Ovary (tissue), 9 donors: ENCODE measurements around the gene THSD7A. TPM values are rescaled to one million over a fixed set of nuclear protein-coding genes. Genes with fewer than 3 reads are reported as not detected.

Source experiments
- DNase-seq, 5 donors: peaks; one replicate each; pipeline ENCODE4 v3.0.0-alpha.2; 2019 to 2020
- H3K27ac ChIP-seq, 2 donors: fragments of 200-600 bp; one replicate each; pipeline versions ENCODE4 v1.5.1 to v1.8.0; 2019 to 2022
- H3K27me3 ChIP-seq: fragments of 200-600 bp; one replicate; pipeline ENCODE4 v1.8.0; 2022
- H3K36me3 ChIP-seq: fragments of 200-600 bp; sonication (generic); one replicate; pipeline ENCODE4 v1.5.1; 2019
- H3K4me1 ChIP-seq: one replicate; pipeline ENCODE4 v1.8.1; 2013; ENCODE audit warnings: mild to moderate bottlenecking, moderate library complexity; ENCODE audit not compliant: insufficient read depth
- H3K4me3 ChIP-seq: fragments of 200-600 bp; sonication (generic); one replicate; pipeline ENCODE4 v1.5.1; 2017
- H3K9me3 ChIP-seq, 2 donors: fragments of 200-600 bp in 1 of 2; sonication (generic) in 1 of 2; one replicate each; pipeline versions ENCODE4 v1.5.1 to v1.8.1; 2013 to 2019; ENCODE audit warnings: mild to moderate bottlenecking in 1 of 2, moderate library complexity in 1 of 2
- EP300 ChIP-seq: sonication (generic); formaldehyde crosslinking; IDR thresholded peaks from one replicate; pipeline ENCODE4 v1.6.1; 2017; ENCODE audit warnings: antibody characterized with exemption
- POLR2A ChIP-seq: fragments of 450-650 bp; IDR thresholded peaks from one replicate; pipeline ENCODE4 v1.6.1; 2017; ENCODE audit warnings: antibody characterized with exemption, mild to moderate bottlenecking, moderate library complexity
- WGBS, 3 donors: extraction: QIAGEN DNeasy Blood & Tissue Kit in 1 of 3; methylation state at CpG; one replicate each; pipeline versions ENCODE4 v1.1.5 to v1.1.7; 2013 to 2017; 5-methylcytosine and 5-hydroxymethylcytosine counted together
- intact Hi-C, 4 donors: fragments of 100-400 bp; cut with DNase I; formaldehyde crosslinking; loops; one replicate each; pipeline versions ENCODE4 v1.11.0 to v1.15.1; 2022 to 2023
- polyA plus RNA-seq, 2 donors: library from polyadenylated mRNA; stranded (reverse); fragments of 200-250 nt in 1 of 2; fragments of 350-450 nt in 1 of 2; fragmentation: Illumina TruSeq in 1 of 2; extraction: RNeasy Lipid Tissue Mini Kit (QIAGEN cat#74804) in 1 of 2; gene quantifications; one replicate each; pipeline ENCODE4 v1.2.3, GENCODE V29; 2013 to 2014
- total RNA-seq, 7 donors: library from RNA; depleted of rRNA in 2 of 7; stranded (reverse); fragments of >200 nt in 2 of 7; fragmentation: NEBNext Ultra II Directional in 3 of 7; extraction: Animal tissue kit (Norgen Biotek cat#: 25700) in 3 of 7; gene quantifications; one replicate each; pipeline versions ENCODE4 v1.1.0 to v1.2.4, GENCODE V29; 2016 to 2023
- TF ChIP-seq, protein P1 (sequence below), 3 donors: fragments of 450-650 bp in 2 of 3; fragments of 200-600 bp in 1 of 3; IDR thresholded peaks; one replicate each; pipeline versions ENCODE4 v1.5.1 to v1.8.0; 2016 to 2022; ENCODE audit warnings: antibody characterized with exemption in 3 of 3, mild to moderate bottlenecking in 1 of 3
- donor health status: DM: no; HTN: no; CAD: no; lungs with moderate emphysema.
- donor health status: DM: no; HTN: no; CAD: no.
- donor health status: Bipolar disorder and iron deficiency.
- donor health status: DM: yes; HTN: yes; CAD: no.
- donor health status: DM: no; HTN: no; CAD: no.
- donor health status: DM: yes; HTN: yes; CAD: no.

The THSD7A gene
- total and polyA plus RNA-seq, 9 donors, result 1.8 to 12.1 (median 3.6) TPM

DNA sequence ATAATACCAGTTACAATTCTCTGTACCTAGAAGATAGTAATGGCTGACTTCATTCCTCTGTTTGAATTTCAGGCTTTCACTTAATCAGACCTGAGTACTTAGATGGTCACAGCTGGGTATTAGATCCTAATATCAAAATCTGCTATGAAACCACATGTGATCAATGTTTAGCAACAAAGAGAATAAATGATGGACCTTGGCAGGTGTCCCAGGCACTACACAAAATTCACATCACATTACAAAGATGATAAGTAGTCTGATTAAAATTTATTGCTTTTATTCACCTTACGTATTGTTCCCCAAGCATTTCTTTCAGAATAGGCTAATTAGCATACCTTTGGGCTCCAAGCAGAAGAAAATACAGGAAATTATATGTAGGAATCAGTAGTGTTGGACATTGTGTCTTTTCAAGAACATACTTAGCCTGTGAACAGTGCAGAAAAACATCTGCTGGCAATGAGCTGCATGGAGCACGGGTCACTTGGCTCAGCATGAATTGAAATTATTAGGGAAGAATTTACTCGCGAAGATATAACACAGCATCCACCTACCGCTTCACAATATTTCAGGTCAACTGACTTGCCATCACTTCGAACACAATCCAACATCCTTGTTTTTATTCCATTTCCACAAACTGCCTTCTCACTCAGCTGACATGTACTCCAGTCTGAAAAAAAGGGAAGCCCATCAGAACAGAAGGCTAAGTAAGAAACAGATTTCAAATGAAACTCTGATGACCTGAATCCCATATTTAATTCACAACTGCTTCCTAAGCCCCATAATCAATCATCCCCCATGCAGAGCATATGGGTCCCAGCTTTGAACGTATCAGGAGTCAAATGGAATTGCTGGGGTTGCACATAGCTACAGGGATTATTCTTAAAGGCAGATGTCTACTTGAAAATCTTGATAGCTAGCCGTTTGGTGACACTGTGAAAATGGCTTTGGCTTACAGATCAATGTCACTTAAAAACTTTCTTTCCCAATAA, 421.0 kb downstream of the THSD7A start:
- 32 to 40% (median 40%) methylated on average over 8 of the region's 8 CpGs for WGBS, 3 donors
- no peaks in the 10 kb centered on the region for H3K36me3 ChIP-seq
- intact Hi-C loops, result no loop called here
- DNase-seq, result no peak
- H3K9me3 ChIP-seq, result no peaks in the 10 kb centered on the region
- no peak overlapping the region for H3K27ac ChIP-seq
- H3K4me1 ChIP-seq, result no peaks in the 10 kb centered on the region
- no peak overlapping the region for H3K4me3 ChIP-seq
- no peaks in the 10 kb centered on the region for H3K27me3 ChIP-seq
- TF ChIP-seq, protein P1, sequence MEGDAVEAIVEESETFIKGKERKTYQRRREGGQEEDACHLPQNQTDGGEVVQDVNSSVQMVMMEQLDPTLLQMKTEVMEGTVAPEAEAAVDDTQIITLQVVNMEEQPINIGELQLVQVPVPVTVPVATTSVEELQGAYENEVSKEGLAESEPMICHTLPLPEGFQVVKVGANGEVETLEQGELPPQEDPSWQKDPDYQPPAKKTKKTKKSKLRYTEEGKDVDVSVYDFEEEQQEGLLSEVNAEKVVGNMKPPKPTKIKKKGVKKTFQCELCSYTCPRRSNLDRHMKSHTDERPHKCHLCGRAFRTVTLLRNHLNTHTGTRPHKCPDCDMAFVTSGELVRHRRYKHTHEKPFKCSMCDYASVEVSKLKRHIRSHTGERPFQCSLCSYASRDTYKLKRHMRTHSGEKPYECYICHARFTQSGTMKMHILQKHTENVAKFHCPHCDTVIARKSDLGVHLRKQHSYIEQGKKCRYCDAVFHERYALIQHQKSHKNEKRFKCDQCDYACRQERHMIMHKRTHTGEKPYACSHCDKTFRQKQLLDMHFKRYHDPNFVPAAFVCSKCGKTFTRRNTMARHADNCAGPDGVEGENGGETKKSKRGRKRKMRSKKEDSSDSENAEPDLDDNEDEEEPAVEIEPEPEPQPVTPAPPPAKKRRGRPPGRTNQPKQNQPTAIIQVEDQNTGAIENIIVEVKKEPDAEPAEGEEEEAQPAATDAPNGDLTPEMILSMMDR (IDR thresholded peaks at IDR 0.05), result no peak
- TF ChIP-seq POLR2A (no peak), EP300 (no peak)

GRCh38 chr7:11404355-11404754, 427.6 kb downstream of the THSD7A start:
- no peak for TF ChIP-seq POLR2A
- DNase-seq, result no peak
- H3K27ac ChIP-seq, result no peak overlapping the region
- H3K4me1 ChIP-seq, result no peaks in the 10 kb centered on the region
- no peak overlapping the region for H3K4me3 ChIP-seq
- no peaks in the 10 kb centered on the region for H3K9me3 ChIP-seq
- H3K27me3 ChIP-seq, result no peaks in the 10 kb centered on the region
- WGBS, 3 donors, result 72 to 85% (median 81%) methylated on average over 1 of the region's 1 CpG
- intact Hi-C loops, result no loop called here
- no peaks in the 10 kb centered on the region for H3K36me3 ChIP-seq

DNA sequence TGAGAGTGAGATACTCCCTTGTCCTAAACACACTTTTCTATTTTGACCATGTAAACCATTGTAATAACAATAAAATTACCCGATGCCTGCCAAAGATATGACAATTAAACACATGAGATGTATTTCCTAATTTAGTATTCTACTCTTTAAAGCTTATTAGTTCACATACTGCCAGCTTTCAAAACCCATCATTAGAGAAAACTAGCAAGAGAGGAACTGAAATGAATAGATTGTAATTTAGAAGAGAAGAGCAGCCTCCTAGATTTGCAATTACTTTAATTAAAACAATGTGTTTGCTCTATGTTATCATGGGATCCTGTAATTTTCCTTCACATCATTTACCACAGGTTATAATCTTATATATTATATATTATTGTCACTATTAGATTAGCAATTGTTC, 428.2 kb downstream of the THSD7A start:
- no peaks in the 10 kb centered on the region for H3K36me3 ChIP-seq
- no peaks in the 10 kb centered on the region for H3K9me3 ChIP-seq
- DNase-seq, result no peak
- H3K4me1 ChIP-seq, result no peaks in the 10 kb centered on the region
- H3K4me3 ChIP-seq, result no peak overlapping the region
- intact Hi-C loops, result no loop called here
- 29 to 42% (median 41%) methylated on average over 1 of the region's 1 CpG for WGBS, 3 donors
- no peak overlapping the region for H3K27ac ChIP-seq
- H3K27me3 ChIP-seq, result no peaks in the 10 kb centered on the region
- no peak for TF ChIP-seq POLR2A
- TF ChIP-seq, protein P1 (IDR thresholded peaks at IDR 0.05), result no peak
- TF ChIP-seq EP300, result no peak

DNA sequence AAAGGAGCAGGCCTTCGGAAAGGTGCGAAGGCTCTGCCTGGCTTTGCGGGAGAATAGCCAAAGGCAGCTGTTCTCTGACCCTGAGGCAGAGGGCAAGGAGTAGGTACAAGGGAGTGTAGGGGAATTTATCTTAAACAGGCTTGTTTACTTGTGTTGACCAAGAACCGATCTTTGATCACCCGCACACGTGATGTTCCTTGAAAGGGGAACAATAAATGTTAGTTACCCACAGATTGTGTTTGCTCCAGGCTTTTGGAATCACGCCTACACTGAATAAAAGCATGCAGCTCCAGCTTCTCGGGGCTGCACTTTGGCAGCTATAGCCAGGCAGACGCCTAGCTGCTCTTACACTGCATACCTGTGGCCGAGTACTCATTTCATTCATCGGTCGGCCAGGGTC, 437.6 kb downstream of the THSD7A start:
- H3K4me3 ChIP-seq, result no peak overlapping the region
- no peaks in the 10 kb centered on the region for H3K36me3 ChIP-seq
- DNase-seq, result no peak
- H3K27me3 ChIP-seq, result no peaks in the 10 kb centered on the region
- no peak overlapping the region for H3K27ac ChIP-seq
- no peaks in the 10 kb centered on the region for H3K4me1 ChIP-seq
- no peaks in the 10 kb centered on the region for H3K9me3 ChIP-seq
- 91 to 93% (median 93%) methylated on average over 12 of the region's 12 CpGs for WGBS, 3 donors
- TF ChIP-seq POLR2A, result no peak
- TF ChIP-seq EP300, result no peak
- TF ChIP-seq, protein P1 (IDR thresholded peaks at IDR 0.05), result no peak
- intact Hi-C loops, result no loop called here

GRCh38 chr7:11379641-11380040, 452.4 kb downstream of the THSD7A start:
- no peak for TF ChIP-seq EP300
- TF ChIP-seq POLR2A, result no peak
- TF ChIP-seq, protein P1 (IDR thresholded peaks at IDR 0.05), result no peak

More at GRCh38 chr7:11379641-11380040, 452.4 kb downstream of the THSD7A start:
- no peak for DNase-seq
- Histone ChIP-seq H3K4me3 (no peak overlapping the region), H3K36me3 (no peaks in the 10 kb centered on the region), H3K9me3 (no peaks in the 10 kb centered on the region), H3K4me1 (no peaks in the 10 kb centered on the region), H3K27me3 (no peaks in the 10 kb centered on the region), H3K27ac (no peak overlapping the region)
- intact Hi-C loops, result no loop called here
- WGBS, 3 donors, result 69 to 81% (median 71%) methylated on average over 4 of the region's 4 CpGs
